Lower leg skin (tissue), 3 donors: ENCODE results near the gene HERC2.

ENCODE experiments used
- CTCF ChIP-seq, 3 donors: fragments of 450-650 bp; IDR thresholded peaks; one replicate each; pipeline ENCODE4 v1.5.1; 2016; ENCODE audit warnings: antibody characterized with exemption in 3 of 3, mild to moderate bottlenecking in 3 of 3, moderate library complexity in 2 of 3
- POLR2A ChIP-seq, 2 donors: fragments of 450-650 bp; IDR thresholded peaks; one replicate each; pipeline ENCODE4 v1.6.1; 2016 to 2017; ENCODE audit warnings: antibody characterized with exemption in 2 of 2, mild to moderate bottlenecking in 1 of 2, moderate library complexity in 1 of 2

GRCh38 chr15:28281876-28282275, 40.1 kb downstream of the HERC2 start:
- TF ChIP-seq CTCF (IDR thresholded peaks at IDR 0.05), result no peak
- TF ChIP-seq POLR2A (IDR thresholded peaks at IDR 0.05), result no peak
